Common myeloid progenitor, CD34-positive (primary cell): ENCODE measurements around the gene NEK10.

Experiments
- CTCF ChIA-PET: fragments of 350-600 bp; sonication (Branson Sonifier 250); formaldehyde crosslinking; loops from one replicate; lab custom pipeline; 2021; ENCODE audit warnings: antibody characterized with exemption; lab: Charles Lee
- POLR2A ChIA-PET: fragments of 350-600 bp; sonication (Branson Sonifier 250); formaldehyde crosslinking; loops from one replicate; lab custom pipeline; 2021; ENCODE audit warnings: antibody characterized with exemption; lab: Charles Lee
- DNase-seq, 3 donors: peaks; one replicate each; pipeline versions ENCODE4 v3.0.0 to v3.0.0-alpha.2; 2013
- H3K27ac ChIP-seq, 2 experiments: 1 replicate in 1 of 2; 2 replicates in 1 of 2; pipeline ENCODE4 v1.7.0; 2013; ENCODE audit warnings: inconsistent platforms in 2 of 2, low read length in 2 of 2, mild to moderate bottlenecking in 2 of 2, low read depth in 1 of 2, moderate library complexity in 1 of 2; ENCODE audit not compliant: severe bottlenecking in 2 of 2, insufficient read depth in 1 of 2, poor library complexity in 1 of 2
- H3K27me3 ChIP-seq, 5 experiments: replicated peaks in 2 of 5; 1 replicate in 3 of 5; 2 replicates in 2 of 5; pipeline versions ENCODE4 v1.6.1 to v1.7.0; 2013; ENCODE audit warnings: low read length in 4 of 5, mild to moderate bottlenecking in 2 of 5, moderate library complexity in 2 of 5, inconsistent platforms in 1 of 5; ENCODE audit not compliant: insufficient read depth in 5 of 5, control insufficient read depth in 4 of 5
- H3K36me3 ChIP-seq, 4 experiments: 1 replicate in 2 of 4; 2 replicates in 2 of 4; pipeline versions ENCODE4 v1.6.1 to v1.7.0; 2013; ENCODE audit warnings: low read length in 3 of 4, control low read depth in 1 of 4, mild to moderate bottlenecking in 1 of 4; ENCODE audit not compliant: control insufficient read depth in 4 of 4, insufficient read depth in 4 of 4
- H3K4me1 ChIP-seq, 4 experiments: 1 replicate in 3 of 4; 2 replicates in 1 of 4; pipeline versions ENCODE4 v1.6.1 to v1.7.1; 2013; ENCODE audit warnings: low read length in 3 of 4, mild to moderate bottlenecking in 3 of 4, control low read depth in 1 of 4, inconsistent platforms in 1 of 4, moderate library complexity in 1 of 4; ENCODE audit not compliant: control insufficient read depth in 4 of 4, insufficient read depth in 4 of 4; ENCODE audit errors: control extremely low read depth in 1 of 4
- H3K4me3 ChIP-seq, 7 experiments: 1 replicate in 4 of 7; 2 replicates in 3 of 7; pipeline versions ENCODE4 v1.5.1 to v1.7.0; 2013; ENCODE audit warnings: mild to moderate bottlenecking in 7 of 7, low read length in 6 of 7, moderate library complexity in 6 of 7, inconsistent platforms in 2 of 7, low read depth in 2 of 7, control low read depth in 1 of 7; ENCODE audit not compliant: insufficient read depth in 4 of 7, control insufficient read depth in 1 of 7; ENCODE audit errors: extremely low read depth in 1 of 7
- H3K9me3 ChIP-seq, 5 experiments: 1 replicate in 4 of 5; 2 replicates in 1 of 5; pipeline versions ENCODE4 v1.6.1 to v1.7.1; 2013; ENCODE audit warnings: low read length in 4 of 5, mild to moderate bottlenecking in 2 of 5, inconsistent platforms in 1 of 5, low read depth in 1 of 5, moderate library complexity in 1 of 5; ENCODE audit not compliant: control insufficient read depth in 4 of 5, insufficient read depth in 2 of 5; ENCODE audit errors: control extremely low read depth in 1 of 5
- WGBS: methylation state at CpG from one replicate; pipeline ENCODE4 v1.1.5; 2013; ENCODE audit not compliant: insufficient coverage; 5-methylcytosine and 5-hydroxymethylcytosine counted together

NEK10 gene

GRCh38 chr3:27134171-27134796 is 234.9 kb downstream of the NEK10 start:
- H3K4me1 ChIP-seq, result no peaks in the 10 kb centered on the region
- peak; percentile 57 to 79 (median 71) for DNase-seq
- H3K4me3 ChIP-seq, result no peak overlapping the region
- POLR2A ChIA-PET, result no interaction called here
- WGBS, result 0% methylated on average over 1 of the region's 2 CpGs
- CTCF ChIA-PET, result interaction anchor here (0.9 to 1.6 kb wide), 10 partner anchors 8 to 832 kb away, joined by 3 to 8 read pairs (median 3); no protein-coding TSS in a partner anchor
- H3K27me3 ChIP-seq, result peaks cover 0 to 3% (median 0%) of the 10 kb centered on the region in 5 experiments
- no peak overlapping the region for H3K27ac ChIP-seq
- H3K9me3 ChIP-seq, result no peaks in the 10 kb centered on the region
- H3K36me3 ChIP-seq, result no peaks in the 10 kb centered on the region

GRCh38 chr3:27133060-27133459 is 236.1 kb downstream of the NEK10 start:
- Histone ChIP-seq H3K4me1 (no peaks in the 10 kb centered on the region), H3K4me3 (no peak overlapping the region), H3K9me3 (no peaks in the 10 kb centered on the region), H3K36me3 (no peaks in the 10 kb centered on the region), H3K27ac (no peak overlapping the region), H3K27me3 (peaks cover 0 to 3% (median 0%) of the 10 kb centered on the region in 5 experiments)
- no peak for DNase-seq
- 63% methylated on average over 1 of the region's 2 CpGs for WGBS
- POLR2A ChIA-PET, result no interaction called here
- CTCF ChIA-PET, result interaction anchor here (0.9 to 1.3 kb wide), 2 partner anchors 9 to 334 kb away, joined by 3 to 4 read pairs; no protein-coding TSS in a partner anchor

GRCh38 chr3:27130796-27131195 is 238.4 kb downstream of the NEK10 start:
- Histone ChIP-seq H3K27me3 (no peaks in the 10 kb centered on the region), H3K27ac (no peak overlapping the region), H3K4me3 (no peak overlapping the region), H3K4me1 (no peaks in the 10 kb centered on the region), H3K9me3 (no peaks in the 10 kb centered on the region), H3K36me3 (no peaks in the 10 kb centered on the region)
- no peak for DNase-seq
- POLR2A ChIA-PET, result no interaction called here
- CTCF ChIA-PET, result interaction anchor here (1.0 to 1.5 kb wide), 5 partner anchors 10 to 551 kb away, joined by 3 to 5 read pairs (median 3); no protein-coding TSS in a partner anchor
- no CpG with 5 or more reads among the region's 1 CpG for WGBS

- POLR2A ChIA-PET, result no interaction called here
- Histone ChIP-seq H3K36me3 (no peaks in the 10 kb centered on the region), H3K4me1 (no peaks in the 10 kb centered on the region), H3K27me3 (no peaks in the 10 kb centered on the region), H3K27ac (no peak overlapping the region), H3K4me3 (no peak overlapping the region), H3K9me3 (no peaks in the 10 kb centered on the region)
- WGBS, result 100% methylated on average over 3 of the region's 3 CpGs
- CTCF ChIA-PET, result no interaction called here
- DNase-seq, result no peak
Observed at GRCh38 chr3:27127879-27128278, 241.3 kb downstream of the NEK10 start.

GRCh38 chr3:27127195-27127594 is 242.0 kb downstream of the NEK10 start:
- no peaks in the 10 kb centered on the region for H3K36me3 ChIP-seq
- no peaks in the 10 kb centered on the region for H3K4me1 ChIP-seq
- no peaks in the 10 kb centered on the region for H3K9me3 ChIP-seq
- ChIA-PET POLR2A (no interaction called here), CTCF (no interaction called here)
- 80% methylated on average over 1 of the region's 2 CpGs for WGBS
- H3K4me3 ChIP-seq, result no peak overlapping the region
- H3K27me3 ChIP-seq, result no peaks in the 10 kb centered on the region
- DNase-seq, result no peak
- H3K27ac ChIP-seq, result no peak overlapping the region

- 73% methylated on average over 3 of the region's 3 CpGs for WGBS
- no peak for DNase-seq
- CTCF ChIA-PET, result interaction anchor here (1.0 kb wide), 1 partner anchor 21 kb away, joined by 3 read pairs; no protein-coding TSS in a partner anchor
- H3K27ac ChIP-seq, result no peak overlapping the region
- no peaks in the 10 kb centered on the region for H3K36me3 ChIP-seq
- H3K4me1 ChIP-seq, result no peaks in the 10 kb centered on the region
- H3K27me3 ChIP-seq, result no peaks in the 10 kb centered on the region
- H3K9me3 ChIP-seq, result no peaks in the 10 kb centered on the region
- H3K4me3 ChIP-seq, result no peak overlapping the region
- POLR2A ChIA-PET, result no interaction called here
Observed at GRCh38 chr3:27125821-27126501, 243.2 kb downstream of the NEK10 start.

GRCh38 chr3:27119639-27120038 is 249.5 kb downstream of the NEK10 start:
- no peaks in the 10 kb centered on the region for H3K36me3 ChIP-seq
- no peaks in the 10 kb centered on the region for H3K9me3 ChIP-seq
- no peak overlapping the region for H3K4me3 ChIP-seq
- DNase-seq, result no peak
- WGBS, result no CpG with 5 or more reads among the region's 3 CpGs
- ChIA-PET CTCF (no interaction called here), POLR2A (no interaction called here)
- H3K27ac ChIP-seq, result no peak overlapping the region
- H3K27me3 ChIP-seq, result no peaks in the 10 kb centered on the region
- H3K4me1 ChIP-seq, result no peaks in the 10 kb centered on the region
